Lung (tissue), 12 donors: Measurements from ENCODE around the gene SYT13. TPM values are rescaled to one million over a fixed set of nuclear protein-coding genes. Genes with fewer than 3 reads are reported as not detected.

Source experiments
- ATAC-seq: fragments of 200-7000 bp; cut with Tn5 transposase; one replicate; pipeline ENCODE4 v1.9.1; 2020; ENCODE audit warnings: moderate number of reproducible peaks; ENCODE audit not compliant: insufficient read depth, low FRiP score
- DNase-seq, 3 donors: peaks; one replicate each; pipeline ENCODE4 v3.0.0-alpha.2; 2013 to 2017
- H3K27ac ChIP-seq, 2 donors: one replicate each; pipeline ENCODE4 v1.5.1; 2013; ENCODE audit warnings: mild to moderate bottlenecking in 2 of 2, moderate library complexity in 2 of 2, control low read depth in 1 of 2, inconsistent platforms in 1 of 2, low read depth in 1 of 2, low read length in 1 of 2
- H3K27me3 ChIP-seq, 3 donors: one replicate each; pipeline ENCODE4 v1.5.1; 2013; ENCODE audit warnings: low read length in 2 of 3; ENCODE audit not compliant: control insufficient read depth in 3 of 3, insufficient read depth in 3 of 3
- H3K36me3 ChIP-seq, 4 donors: one replicate each; pipeline ENCODE4 v1.5.1; 2013; ENCODE audit warnings: low read length in 4 of 4, mild to moderate bottlenecking in 1 of 4, moderate library complexity in 1 of 4; ENCODE audit not compliant: control insufficient read depth in 4 of 4, insufficient read depth in 4 of 4
- H3K4me1 ChIP-seq, 5 donors: one replicate each; pipeline ENCODE4 v1.5.1; 2013; ENCODE audit warnings: low read length in 5 of 5, mild to moderate bottlenecking in 2 of 5, moderate library complexity in 1 of 5; ENCODE audit not compliant: control insufficient read depth in 5 of 5, insufficient read depth in 5 of 5
- H3K4me3 ChIP-seq: one replicate; pipeline ENCODE4 v1.5.1; 2013; ENCODE audit warnings: mild to moderate bottlenecking, control low read depth, moderate library complexity
- H3K9ac ChIP-seq, 2 donors: one replicate each; pipeline ENCODE4 v1.5.1; 2013; ENCODE audit warnings: low read length in 2 of 2, control low read depth in 1 of 2; ENCODE audit not compliant: insufficient read depth in 1 of 2
- H3K9me3 ChIP-seq, 4 donors: one replicate each; pipeline ENCODE4 v1.5.1; 2013; ENCODE audit warnings: low read length in 3 of 4, mild to moderate bottlenecking in 1 of 4, moderate library complexity in 1 of 4; ENCODE audit not compliant: control insufficient read depth in 4 of 4, insufficient read depth in 3 of 4
- CTCF ChIP-seq: IDR thresholded peaks from 2 replicates; pipeline ENCODE4 v1.5.1; 2012; ENCODE audit warnings: mild to moderate bottlenecking; ENCODE audit errors: control extremely low read depth, extremely low read depth
- WGBS, 2 donors: extraction: QIAGEN DNeasy Blood & Tissue Kit; methylation state at CpG; one replicate each; pipeline ENCODE4 v1.1.7; 2013; 5-methylcytosine and 5-hydroxymethylcytosine counted together
- polyA plus RNA-seq, 2 donors: library from polyadenylated mRNA; stranded (reverse); fragments of 200-250 nt; gene quantifications; one replicate each; pipeline ENCODE4 v1.2.1, GENCODE V29; 2013
- total RNA-seq, 2 donors: library from RNA; depleted of rRNA in 1 of 2; stranded (reverse); fragments of >200 nt in 1 of 2; gene quantifications; one replicate each; pipeline ENCODE4 v1.2.1, GENCODE V29; 2014 to 2021
- donor health status: control.
- donor health status: control.
- donor health status: Bipolar disorder and iron deficiency.
- donor health status: healthy.
- donor health status: DM: yes; HTN: yes; CAD: no.

SYT13 gene
- total and polyA plus RNA-seq, 4 donors: 0.06 to 6.2 (median 0.16) TPM

GRCh38 chr11:45265969-45266675 lies 20.0 kb downstream of the SYT13 start:
- no peak overlapping the region for H3K27ac ChIP-seq
- no peaks in the 10 kb centered on the region for H3K36me3 ChIP-seq
- DNase-seq: peak in 2 of 3 donors; percentile 26 to 58
- no peak for ATAC-seq
- no peak for TF ChIP-seq CTCF
- WGBS, 2 donors: 63 to 84% methylated on average over 2 of the region's 2 CpGs
- H3K27me3 ChIP-seq: peaks cover 0 to 4% (median 0%) of the 10 kb centered on the region in 3 donors
- peaks cover 0 to 5% (median 0%) of the 10 kb centered on the region in 4 donors for H3K9me3 ChIP-seq
- no peak overlapping the region for H3K9ac ChIP-seq
- peaks cover 0 to 4% (median 0%) of the 10 kb centered on the region in 5 donors for H3K4me1 ChIP-seq
- H3K4me3 ChIP-seq: no peak overlapping the region

DNA sequence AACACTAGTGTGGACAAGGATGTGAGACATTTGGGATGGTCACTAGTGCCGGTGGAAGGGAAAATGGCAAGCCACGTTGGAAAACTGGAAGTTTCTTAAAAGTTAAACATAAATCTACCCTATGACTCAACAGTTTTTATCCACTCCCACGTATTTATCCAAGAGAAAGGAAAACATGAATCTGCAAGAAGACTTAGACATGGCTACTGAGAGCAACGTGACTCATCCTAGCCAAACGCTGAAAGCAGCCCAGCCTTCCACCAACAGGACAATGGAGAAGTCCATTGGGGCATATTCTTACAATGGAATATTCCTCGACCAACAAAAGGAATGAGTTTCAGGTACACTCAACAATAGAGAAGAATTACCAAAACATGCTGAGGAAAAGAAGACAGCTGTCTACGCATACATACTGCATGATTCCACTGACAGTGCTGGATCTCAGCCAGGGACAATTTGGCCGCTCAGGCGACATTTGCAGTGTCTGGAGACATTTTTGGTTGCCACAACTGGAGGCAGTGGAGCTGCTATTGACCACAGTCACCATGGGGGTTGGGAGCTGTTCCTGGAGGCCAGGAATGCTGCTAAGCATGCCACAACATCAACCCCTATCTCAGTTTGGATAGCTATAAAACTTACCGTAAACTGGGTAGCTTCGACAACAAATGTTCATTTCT lies 21.2 kb downstream of the SYT13 start:
- peaks cover 0 to 10% (median 0%) of the 10 kb centered on the region in 5 donors for H3K4me1 ChIP-seq
- H3K9me3 ChIP-seq: peaks cover 0 to 8% (median 0%) of the 10 kb centered on the region in 4 donors
- WGBS, 2 donors: 72 to 85% methylated on average over 11 of the region's 11 CpGs
- ATAC-seq (no peak), DNase-seq (peak; percentile 35 to 36 (median 35))
- no peak overlapping the region for H3K4me3 ChIP-seq
- H3K27me3 ChIP-seq: peaks cover 0 to 4% (median 0%) of the 10 kb centered on the region in 3 donors
- TF ChIP-seq CTCF: no peak
- H3K27ac ChIP-seq: no peak overlapping the region
- H3K9ac ChIP-seq: no peak overlapping the region
- H3K36me3 ChIP-seq: no peaks in the 10 kb centered on the region

DNA sequence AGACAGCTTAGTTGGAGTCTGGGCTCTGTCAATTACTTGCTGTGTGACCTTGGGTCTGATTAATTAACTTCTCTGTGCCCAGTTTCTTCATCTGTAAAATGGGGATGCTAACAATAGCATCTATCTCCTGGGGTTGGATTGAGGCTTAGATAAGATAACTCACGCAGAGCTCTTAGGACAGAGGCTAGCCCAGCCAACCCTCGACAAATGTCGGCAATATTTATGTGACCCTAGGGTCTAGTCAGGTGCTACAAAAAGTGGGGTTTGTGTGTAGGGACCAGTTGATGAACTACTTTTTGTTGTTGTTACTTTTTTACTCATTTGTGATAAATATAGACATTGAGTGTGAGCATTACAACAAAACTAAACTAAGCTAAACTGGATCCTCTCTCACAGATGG lies 22.4 kb downstream of the SYT13 start:
- H3K9me3 ChIP-seq: peaks cover 0 to 8% (median 0%) of the 10 kb centered on the region in 4 donors
- H3K4me1 ChIP-seq: peaks cover 0 to 19% (median 0%) of the 10 kb centered on the region in 5 donors
- 92 to 99% methylated on average over 3 of the region's 3 CpGs for whole genome bisulfite sequencing, 2 donors
- DNase-seq (no peak), ATAC-seq (no peak)
- H3K27me3 ChIP-seq: peaks cover 0 to 4% (median 0%) of the 10 kb centered on the region in 3 donors
- H3K9ac ChIP-seq: no peak overlapping the region
- no peak for TF ChIP-seq CTCF
- no peak overlapping the region for H3K27ac ChIP-seq
- no peaks in the 10 kb centered on the region for H3K36me3 ChIP-seq
- H3K4me3 ChIP-seq: no peak overlapping the region
